ENCODE data around the gene KAT7. TPM values are rescaled to one million over a fixed set of nuclear protein-coding genes. Genes with fewer than 3 reads are reported as not detected.

KAT7 gene
- total RNA-seq, 1 donor from 2014 or later = 65.7 TPM

GRCh38 chr17:49817993-49818392, 29.5 kb downstream of the KAT7 start:
- Mint-ChIP-seq H3K9me3 (ENCODE audit: unreplicated experiment) (no peaks in the 10 kb centered on the region), H3K27ac (ENCODE audit: unreplicated experiment) (no peak overlapping the region), H3K4me3 (ENCODE audit: unreplicated experiment) (no peak overlapping the region), H3K36me3 (ENCODE audit: unreplicated experiment) (no peaks in the 10 kb centered on the region), H3K4me1 (ENCODE audit: low read depth, unreplicated experiment) (peaks cover 9% of the 10 kb centered on the region), H3K27me3 (ENCODE audit: unreplicated experiment) (peaks cover 2% of the 10 kb centered on the region)
- TF ChIP-seq, protein P1, sequence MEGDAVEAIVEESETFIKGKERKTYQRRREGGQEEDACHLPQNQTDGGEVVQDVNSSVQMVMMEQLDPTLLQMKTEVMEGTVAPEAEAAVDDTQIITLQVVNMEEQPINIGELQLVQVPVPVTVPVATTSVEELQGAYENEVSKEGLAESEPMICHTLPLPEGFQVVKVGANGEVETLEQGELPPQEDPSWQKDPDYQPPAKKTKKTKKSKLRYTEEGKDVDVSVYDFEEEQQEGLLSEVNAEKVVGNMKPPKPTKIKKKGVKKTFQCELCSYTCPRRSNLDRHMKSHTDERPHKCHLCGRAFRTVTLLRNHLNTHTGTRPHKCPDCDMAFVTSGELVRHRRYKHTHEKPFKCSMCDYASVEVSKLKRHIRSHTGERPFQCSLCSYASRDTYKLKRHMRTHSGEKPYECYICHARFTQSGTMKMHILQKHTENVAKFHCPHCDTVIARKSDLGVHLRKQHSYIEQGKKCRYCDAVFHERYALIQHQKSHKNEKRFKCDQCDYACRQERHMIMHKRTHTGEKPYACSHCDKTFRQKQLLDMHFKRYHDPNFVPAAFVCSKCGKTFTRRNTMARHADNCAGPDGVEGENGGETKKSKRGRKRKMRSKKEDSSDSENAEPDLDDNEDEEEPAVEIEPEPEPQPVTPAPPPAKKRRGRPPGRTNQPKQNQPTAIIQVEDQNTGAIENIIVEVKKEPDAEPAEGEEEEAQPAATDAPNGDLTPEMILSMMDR (IDR thresholded peaks at IDR 0.05; ENCODE audit: partially characterized antibody, unreplicated experiment) = no peak
- no peak for DNase-seq

- H3K4me3 Mint-ChIP-seq (ENCODE audit: unreplicated experiment) = no peak overlapping the region
- TF ChIP-seq, protein P1 (IDR thresholded peaks at IDR 0.05; ENCODE audit: partially characterized antibody, unreplicated experiment) = no peak
- no peak for DNase-seq
- peaks cover 2% of the 10 kb centered on the region for H3K27me3 Mint-ChIP-seq (ENCODE audit: unreplicated experiment)
- H3K9me3 Mint-ChIP-seq (ENCODE audit: unreplicated experiment) = no peaks in the 10 kb centered on the region
- H3K27ac Mint-ChIP-seq (ENCODE audit: unreplicated experiment) = peak overlapping the region; percentile 11
- peaks cover 9% of the 10 kb centered on the region for H3K4me1 Mint-ChIP-seq (ENCODE audit: low read depth, unreplicated experiment)
- H3K36me3 Mint-ChIP-seq (ENCODE audit: unreplicated experiment) = no peaks in the 10 kb centered on the region
These were observed 30.7 kb downstream of the KAT7 start for GRCh38 chr17:49819138-49819537.

GRCh38 chr17:49819651-49820050, 31.2 kb downstream of the KAT7 start:
- Mint-ChIP-seq H3K4me3 (ENCODE audit: unreplicated experiment) (no peak overlapping the region), H3K9me3 (ENCODE audit: unreplicated experiment) (no peaks in the 10 kb centered on the region), H3K36me3 (ENCODE audit: unreplicated experiment) (no peaks in the 10 kb centered on the region), H3K27me3 (ENCODE audit: unreplicated experiment) (peaks cover 2% of the 10 kb centered on the region), H3K27ac (ENCODE audit: unreplicated experiment) (no peak overlapping the region), H3K4me1 (ENCODE audit: low read depth, unreplicated experiment) (peaks cover 9% of the 10 kb centered on the region)
- no peak for DNase-seq
- TF ChIP-seq, protein P1 (IDR thresholded peaks at IDR 0.05; ENCODE audit: partially characterized antibody, unreplicated experiment) = no peak

DNA sequence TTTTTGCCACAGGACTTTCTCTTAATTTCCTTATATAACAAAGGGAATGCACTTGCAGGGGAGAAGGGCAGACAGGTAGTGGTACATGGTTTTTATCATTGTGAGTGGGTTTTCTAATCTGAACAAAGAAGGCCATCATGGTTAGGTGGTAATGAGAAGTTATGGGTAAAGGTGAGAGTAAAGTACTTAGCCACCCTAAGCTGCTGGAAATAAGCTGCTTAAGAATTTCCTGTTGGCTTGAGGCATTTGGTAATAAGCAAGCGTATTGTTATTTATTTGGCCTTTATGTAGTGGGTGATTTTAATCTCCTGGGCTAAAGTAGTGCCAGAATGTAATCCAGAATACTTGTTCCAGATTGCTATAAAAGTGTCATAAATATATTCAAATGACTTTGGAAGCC, 32.3 kb downstream of the KAT7 start:
- TF ChIP-seq, protein P1 (IDR thresholded peaks at IDR 0.05; ENCODE audit: partially characterized antibody, unreplicated experiment) = no peak
- DNase-seq = no peak
- Mint-ChIP-seq H3K27me3 (ENCODE audit: unreplicated experiment) (peaks cover 2% of the 10 kb centered on the region), H3K9me3 (ENCODE audit: unreplicated experiment) (no peaks in the 10 kb centered on the region), H3K4me1 (ENCODE audit: low read depth, unreplicated experiment) (peaks cover 4% of the 10 kb centered on the region), H3K27ac (ENCODE audit: unreplicated experiment) (no peak overlapping the region), H3K4me3 (ENCODE audit: unreplicated experiment) (no peak overlapping the region), H3K36me3 (ENCODE audit: unreplicated experiment) (no peaks in the 10 kb centered on the region)

- Mint-ChIP-seq H3K27me3 (ENCODE audit: unreplicated experiment) (no peaks in the 10 kb centered on the region), H3K4me3 (ENCODE audit: unreplicated experiment) (no peak overlapping the region), H3K4me1 (ENCODE audit: low read depth, unreplicated experiment) (no peaks in the 10 kb centered on the region), H3K36me3 (ENCODE audit: unreplicated experiment) (no peaks in the 10 kb centered on the region), H3K9me3 (ENCODE audit: unreplicated experiment) (no peaks in the 10 kb centered on the region), H3K27ac (ENCODE audit: unreplicated experiment) (no peak overlapping the region)
- no peak for DNase-seq
- TF ChIP-seq, protein P1 (IDR thresholded peaks at IDR 0.05; ENCODE audit: partially characterized antibody, unreplicated experiment) = no peak
These were observed 33.0 kb downstream of the KAT7 start for GRCh38 chr17:49821466-49821865.
